Stimulated activated CD4-positive, alpha-beta T cell treated with anti-CD3 and anti-CD28 coated beads, Interleukin-4, amount 100 ng/mL, for 24 hours (primary cell): ENCODE data around the gene PGS1.

Experiments used
- DNase-seq: peaks from one replicate; pipeline ENCODE4 v3.0.0-alpha.2; 2020

Gene PGS1

DNA sequence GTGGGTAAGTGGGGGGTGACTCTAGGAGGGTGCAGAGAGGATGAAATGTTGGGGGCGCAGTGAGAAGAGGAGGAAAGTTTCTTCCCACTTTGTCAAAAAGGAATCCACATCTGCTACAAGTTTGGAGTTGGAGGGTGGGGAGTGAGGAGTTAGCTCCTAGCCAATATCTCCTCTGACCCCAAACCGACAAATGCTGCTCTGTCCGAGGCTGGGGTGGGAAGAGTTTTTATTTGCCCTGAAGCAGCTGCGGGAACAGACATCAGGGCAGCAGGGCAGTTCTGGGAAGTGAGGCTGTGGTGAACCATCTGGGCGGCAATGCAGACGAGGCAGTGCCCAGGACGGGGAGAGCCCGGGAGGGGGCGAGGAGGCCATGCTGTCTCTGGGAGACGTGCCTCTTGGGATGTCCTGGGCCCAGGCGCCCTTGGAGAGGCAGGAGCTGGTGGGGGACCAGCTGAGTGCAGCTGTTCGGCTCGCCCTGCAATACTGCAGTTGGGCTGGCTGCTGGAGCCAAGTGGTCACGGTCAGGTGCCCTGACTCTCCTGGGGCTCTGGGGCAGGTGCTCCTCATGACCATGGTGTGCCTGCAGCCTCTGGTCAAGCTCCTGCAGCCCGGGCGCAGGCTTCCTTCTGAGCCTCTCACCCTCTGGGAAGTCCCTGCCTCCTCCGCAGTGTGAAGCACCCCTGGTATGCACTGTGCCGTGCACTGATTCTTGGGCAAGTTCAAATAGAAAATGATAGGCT lies 12.2 kb upstream of the PGS1 start:
- DNase-seq = no peak

DNA sequence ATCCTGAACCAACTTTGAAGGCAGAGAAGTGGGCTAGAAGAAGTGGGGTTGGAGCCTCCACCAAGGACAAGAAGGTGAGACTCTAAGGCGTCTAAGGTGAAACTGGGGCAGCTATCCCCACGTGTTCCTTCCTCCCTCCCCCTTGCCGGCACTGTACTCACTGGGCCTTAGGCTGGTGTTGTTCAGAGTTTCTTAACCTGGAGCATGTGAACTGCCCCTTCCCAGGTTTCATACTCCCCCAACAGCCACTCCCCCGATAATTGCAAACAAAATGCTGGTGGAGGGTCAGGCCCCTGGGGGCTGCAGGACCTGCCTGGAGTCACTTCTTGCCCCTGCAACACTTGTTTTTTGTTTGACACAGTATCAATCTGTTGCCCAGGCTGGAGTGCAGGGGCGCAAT lies 11.3 kb upstream of the PGS1 start:
- no peak for DNase-seq

DNA sequence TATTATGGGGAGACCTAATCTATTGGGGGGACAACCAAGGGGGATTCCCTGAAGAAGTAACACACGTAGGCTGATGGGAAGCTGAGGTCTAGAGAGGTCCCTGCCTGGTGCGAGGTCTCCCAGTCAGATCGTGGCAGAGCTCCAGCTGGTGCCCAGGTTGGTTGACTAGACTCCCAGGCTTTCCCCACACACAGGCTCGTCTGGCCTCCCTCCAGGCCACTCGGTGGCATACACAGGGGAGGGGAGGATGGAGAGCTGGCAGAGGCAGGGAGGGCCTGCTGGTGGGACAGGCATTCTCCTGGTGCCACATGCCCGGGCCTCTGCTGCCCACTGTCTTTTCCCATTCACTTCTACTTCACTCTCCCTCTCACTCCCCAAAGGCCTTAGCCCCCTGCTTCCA lies 10.1 kb upstream of the PGS1 start:
- no peak for DNase-seq

DNA sequence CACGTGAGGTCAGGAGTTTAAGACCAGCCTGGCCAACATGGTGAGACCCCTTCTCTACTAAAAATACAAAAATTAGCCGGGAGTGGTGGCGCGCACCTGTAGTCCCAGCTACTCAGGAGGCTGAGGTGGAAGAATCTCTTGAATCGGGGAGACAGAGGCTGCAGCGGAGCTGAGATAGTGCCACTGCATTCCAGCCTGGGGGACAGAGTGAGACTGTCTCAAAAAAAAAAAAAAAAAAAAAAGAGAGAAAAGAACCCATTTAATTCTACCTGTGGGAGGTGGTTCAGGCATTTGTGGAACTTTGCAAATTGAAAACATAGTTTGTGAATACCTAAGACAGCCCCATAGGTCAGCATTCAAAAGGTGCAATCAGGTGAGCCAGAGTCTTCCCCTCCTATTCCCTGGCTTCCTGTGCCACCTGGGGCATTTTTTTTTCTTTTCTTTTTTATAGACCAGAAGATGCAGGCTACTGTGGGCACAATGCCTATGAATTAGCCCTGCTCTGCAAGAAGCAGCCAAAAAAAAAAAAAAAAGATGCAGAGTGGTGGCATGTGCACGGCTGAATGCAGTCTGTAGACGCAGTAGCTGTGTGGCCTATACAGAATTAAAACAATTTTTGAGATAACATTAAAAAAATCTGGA lies 9.5 kb upstream of the PGS1 start:
- no peak for DNase-seq

DNA sequence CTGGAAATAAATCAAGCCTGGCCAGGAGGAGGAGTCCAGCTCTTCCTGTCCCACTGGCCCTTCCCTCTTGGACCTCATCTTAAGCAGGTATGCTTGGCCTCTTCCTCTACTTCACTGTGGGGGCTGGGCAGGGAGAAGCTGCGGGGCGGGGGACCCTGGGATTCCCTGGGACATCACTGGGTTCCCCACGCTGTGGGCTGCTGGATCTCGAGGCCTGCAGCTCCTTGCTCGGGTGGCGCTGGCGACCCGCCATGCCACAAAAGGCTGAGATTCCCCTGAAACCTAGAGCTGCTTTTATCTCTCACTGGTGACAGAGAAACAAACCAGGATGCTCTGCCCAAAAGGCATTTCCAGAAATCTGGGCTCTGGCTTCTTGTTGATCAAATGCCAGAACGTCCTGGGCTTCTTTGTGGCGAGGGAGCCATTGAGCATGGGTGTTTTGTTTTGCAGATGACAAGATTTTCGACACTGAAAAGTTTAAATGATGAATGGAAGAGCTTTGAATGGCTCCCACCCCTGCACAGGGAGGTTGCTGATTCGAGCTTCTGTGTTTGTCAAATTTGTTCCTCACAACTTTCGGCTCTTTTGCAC lies 8.6 kb upstream of the PGS1 start:
- DNase-seq = no peak

DNA sequence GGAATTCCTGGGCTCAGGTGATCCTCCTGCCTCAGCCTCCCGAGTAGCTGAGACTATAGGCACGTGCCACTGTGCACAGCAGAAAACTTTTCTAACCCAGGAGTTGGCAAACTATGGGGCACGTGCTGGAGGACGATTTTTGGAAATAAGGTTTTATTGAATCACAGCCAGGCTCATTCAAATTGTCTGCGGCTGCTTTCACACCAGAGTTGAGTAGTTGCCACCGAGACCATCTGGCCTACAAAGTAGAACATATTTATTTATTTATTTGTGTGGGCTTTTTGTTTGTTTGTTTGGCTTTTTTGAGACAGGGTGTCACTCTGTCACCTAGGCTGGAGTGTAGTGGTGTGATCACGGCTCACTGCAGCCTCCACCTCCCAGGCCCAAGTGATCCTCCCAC lies 7.4 kb upstream of the PGS1 start:
- no peak for DNase-seq

DNA sequence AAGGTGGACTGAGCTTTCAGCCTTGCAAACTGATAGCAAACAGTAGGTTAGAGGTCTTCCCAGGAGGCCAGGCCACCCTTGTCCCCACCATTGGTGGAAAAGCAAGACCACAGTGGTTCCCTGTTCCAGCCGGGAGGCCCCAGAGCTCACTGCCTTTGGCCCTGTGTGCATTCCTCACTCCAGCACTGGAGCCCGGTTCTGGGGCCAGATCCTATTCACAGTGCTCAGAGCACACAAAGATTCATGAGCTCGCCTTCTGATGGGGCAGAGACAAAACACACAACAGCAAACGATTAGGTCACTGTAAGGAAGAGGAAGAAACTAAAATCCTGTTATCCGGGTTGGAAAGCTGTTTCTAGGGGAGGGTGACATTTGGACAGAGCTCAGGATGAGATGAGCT lies 5.6 kb upstream of the PGS1 start:
- DNase-seq = no peak

DNA sequence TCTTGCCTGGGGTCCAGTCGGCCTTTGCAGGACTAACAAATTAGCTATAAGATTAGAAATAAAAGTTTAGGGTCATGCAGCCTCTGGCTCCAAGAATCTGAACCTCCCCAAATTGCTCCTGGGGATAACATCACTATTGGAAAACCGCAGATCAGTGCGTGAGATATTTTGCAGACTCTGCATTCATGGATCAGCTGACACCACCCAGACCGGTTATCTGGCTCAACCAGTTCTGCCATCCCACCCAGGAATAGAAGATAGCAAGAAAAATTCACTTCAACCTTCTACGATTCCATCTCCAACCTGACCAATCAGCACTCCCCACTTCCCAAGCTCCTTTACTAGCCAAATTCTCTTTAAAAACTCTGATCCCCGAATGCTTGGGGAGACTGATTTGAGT lies 4.3 kb upstream of the PGS1 start:
- no peak for DNase-seq

DNA sequence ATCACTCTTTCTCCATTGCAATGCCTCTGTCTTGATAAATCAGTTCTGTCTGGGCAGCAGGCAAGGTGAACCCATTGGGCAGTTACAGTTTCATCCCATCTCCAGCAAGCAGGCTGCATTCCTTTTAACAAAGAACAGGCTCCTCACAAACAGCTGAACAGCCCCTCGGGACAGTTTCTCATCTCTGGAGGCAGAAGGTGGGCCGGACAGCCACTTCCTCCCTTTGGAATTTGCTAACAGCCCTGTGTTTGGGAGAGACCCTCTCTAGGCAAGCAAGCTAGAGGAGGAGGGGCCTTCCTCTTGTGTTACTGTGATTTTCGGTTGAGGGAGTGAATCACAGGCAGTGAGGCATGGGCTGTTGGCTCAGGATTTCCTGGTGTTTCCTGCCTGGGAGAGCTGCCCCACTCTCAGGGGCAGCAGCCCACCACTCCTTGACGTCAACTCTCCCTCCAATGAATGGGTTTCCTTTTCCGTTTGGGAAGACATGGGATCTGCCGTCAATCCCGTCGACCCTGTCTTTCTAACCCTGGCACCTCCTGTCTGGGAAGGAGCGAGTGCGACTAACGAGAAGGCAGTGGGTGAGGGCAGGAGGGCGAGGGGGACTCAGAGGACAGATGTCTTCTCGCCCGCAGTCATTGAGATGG lies 3.7 kb upstream of the PGS1 start:
- DNase-seq = no peak

DNA sequence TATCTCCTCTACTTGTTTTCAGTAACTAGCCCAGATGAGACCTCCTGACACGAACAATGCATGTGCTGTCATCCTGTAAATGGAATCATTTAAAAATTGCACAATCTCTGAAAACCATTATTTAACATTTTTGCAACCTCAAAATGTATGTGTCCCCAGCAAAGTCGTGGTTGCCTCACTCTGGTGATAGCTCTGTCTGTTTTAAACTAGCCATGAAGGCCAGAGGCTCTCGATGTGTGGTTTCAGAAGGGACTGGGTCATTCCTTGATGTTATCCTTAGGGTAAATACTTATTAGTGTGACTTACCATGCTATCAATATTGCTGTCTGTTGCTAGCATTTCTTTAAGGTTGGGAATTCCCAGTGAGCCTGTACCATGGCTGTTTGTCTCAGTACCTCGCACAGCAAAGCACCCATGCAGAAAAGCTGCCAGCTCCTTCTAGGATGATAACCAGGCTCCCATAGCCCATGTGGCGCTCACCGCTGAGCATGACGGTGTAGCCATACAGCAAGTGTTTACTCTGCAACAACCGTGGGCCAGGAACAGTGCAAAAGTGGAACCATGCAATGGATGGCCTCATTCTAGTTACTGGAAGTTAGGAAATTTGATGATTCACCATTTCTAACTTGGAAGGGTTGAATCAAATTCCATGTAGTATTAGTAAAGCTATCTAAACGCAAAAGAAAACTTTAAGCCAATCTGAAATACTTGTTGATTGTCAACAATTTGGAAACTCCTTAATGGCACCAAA lies 2.9 kb upstream of the PGS1 start:
- DNase-seq = no peak

DNA sequence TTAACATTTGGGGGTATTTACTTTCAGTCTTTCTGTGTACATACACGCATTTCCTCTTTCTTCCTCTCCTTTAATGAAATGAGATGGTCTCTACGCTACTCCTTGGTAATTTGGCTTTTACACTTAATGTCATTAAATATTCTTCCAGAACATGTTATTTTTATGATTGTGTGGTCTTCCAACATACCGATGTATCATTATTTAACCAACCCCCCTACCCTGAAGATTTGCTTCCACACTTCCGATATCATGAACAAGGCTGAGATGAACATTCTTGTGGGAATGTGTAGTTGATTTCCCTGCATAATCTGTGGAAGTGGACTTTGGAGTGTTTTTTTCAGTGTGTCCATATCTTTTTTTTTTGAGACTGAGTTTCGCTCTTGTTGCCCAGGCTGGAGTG lies 2.3 kb upstream of the PGS1 start:
- no peak for DNase-seq

DNA sequence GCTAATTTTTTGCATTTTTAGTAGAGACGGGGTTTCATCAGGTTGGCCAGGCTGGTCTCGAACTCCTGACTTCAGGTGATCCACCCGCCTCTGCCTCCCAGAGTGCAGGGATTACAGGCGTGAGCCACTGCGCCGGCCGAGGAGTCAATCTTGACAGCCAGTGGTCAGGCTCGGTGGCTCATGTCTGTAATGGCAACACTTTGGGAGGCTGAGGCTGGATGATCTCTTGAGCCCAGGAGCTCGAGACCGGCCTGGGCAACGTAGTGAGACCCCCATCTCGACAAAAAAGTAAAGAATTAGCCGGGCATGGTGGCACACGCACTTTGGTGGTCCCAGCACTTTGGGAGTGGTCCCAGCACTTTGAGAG lies 608 bp upstream of the PGS1 start:
- no peak for DNase-seq

DNA sequence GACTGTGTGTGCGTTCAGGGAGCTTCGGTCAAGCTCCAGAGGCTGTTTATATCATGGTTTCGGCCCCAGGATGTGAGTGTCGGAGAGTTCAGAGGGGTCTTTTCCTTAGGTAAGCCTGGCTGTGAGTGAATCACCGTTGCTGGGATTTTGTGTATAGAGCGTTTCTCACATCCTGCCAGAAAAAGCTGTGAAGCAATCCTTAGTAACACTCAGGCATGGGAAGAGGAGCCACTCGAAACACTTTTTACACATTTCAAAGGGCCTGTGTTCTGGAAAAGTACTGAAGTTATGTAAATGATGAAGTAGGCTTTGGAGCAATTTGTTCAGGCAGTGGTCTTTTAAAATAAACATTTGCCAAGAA lies 662 bp downstream of the PGS1 start:
- no peak for DNase-seq

DNA sequence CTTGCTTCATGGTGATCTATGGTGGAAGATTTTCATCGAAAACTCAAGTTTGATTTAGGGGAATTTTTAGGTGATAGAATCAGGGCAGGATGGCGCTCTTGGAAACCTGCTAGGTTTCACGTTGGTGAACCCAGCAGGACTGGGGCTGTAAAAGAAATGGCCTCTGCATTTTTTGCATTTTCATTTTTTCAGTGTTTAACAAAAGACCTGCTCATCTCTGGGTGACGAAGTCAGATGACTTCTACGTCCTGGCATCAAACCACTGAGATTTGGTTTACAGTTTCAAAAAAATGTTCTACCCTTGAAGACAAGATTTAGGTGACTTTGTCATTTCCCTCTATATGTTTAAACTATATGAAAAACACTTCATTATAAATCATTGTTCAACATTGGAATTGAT lies 1.9 kb downstream of the PGS1 start:
- DNase-seq = no peak

DNA sequence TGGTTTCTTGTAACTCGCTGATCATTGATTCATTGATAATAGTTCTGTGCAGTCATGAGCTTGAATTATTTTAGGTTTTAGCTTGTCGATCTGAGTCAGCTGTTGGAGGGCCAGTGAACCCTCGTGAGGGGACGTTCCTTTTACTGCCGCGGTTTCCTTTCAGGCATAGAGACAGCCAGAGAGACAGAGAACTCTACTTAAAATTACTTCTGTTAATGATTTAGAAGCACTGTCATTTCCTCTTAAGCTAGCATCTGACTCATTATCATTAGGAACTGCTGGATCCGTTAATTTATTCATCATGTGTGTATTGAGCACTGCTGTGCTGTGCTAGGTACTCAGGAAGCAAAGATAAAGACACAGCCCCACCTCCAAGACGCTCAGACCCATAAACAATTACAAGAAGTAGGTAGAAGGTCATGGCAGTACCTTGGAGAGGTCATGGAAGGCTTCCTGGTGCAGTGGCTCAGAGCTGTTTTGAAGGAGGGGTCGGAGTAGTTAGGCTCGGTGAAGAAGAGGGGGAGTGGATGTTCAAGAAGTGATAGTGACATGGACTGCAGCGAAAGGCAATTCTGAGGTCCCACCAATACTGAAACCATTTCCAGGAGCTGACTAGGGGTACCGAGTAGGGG lies 3.3 kb downstream of the PGS1 start:
- peak; percentile 63 for DNase-seq

DNA sequence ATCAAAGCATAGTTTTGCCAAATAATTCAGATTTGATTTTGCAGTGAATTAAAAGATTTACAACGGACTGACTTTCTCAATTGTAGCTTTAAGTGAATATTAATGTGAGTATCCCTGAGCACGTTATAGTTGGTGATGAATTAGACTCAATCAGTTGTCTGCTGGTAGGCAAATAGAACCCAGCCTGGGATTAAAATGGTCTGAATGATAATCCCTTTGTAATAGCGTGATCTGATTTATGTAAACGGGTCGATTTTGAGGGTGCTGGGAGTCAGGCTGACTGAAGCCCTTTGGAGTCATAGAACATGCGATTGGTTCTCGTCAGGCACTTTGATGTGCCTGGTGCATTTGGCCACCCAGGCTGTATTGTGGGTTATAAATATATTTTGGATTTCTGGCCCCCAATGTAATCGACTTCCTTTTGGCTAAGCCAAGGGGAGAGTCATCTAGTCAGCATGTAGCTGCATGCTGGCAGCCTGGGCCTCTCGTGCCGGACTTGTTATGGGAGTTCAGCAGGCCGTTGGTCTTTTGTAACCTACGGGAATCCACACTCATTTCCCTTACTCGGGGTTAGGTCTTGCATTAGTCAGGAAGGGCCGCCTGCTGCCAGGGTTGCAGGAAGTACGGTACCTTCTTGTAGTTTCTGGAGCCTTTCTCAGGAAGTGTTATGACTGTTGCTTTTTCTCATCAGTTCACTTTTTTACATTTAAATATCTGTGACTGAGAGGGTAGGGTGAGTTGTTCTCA lies 5.4 kb downstream of the PGS1 start:
- DNase-seq = peak; percentile 75

DNA sequence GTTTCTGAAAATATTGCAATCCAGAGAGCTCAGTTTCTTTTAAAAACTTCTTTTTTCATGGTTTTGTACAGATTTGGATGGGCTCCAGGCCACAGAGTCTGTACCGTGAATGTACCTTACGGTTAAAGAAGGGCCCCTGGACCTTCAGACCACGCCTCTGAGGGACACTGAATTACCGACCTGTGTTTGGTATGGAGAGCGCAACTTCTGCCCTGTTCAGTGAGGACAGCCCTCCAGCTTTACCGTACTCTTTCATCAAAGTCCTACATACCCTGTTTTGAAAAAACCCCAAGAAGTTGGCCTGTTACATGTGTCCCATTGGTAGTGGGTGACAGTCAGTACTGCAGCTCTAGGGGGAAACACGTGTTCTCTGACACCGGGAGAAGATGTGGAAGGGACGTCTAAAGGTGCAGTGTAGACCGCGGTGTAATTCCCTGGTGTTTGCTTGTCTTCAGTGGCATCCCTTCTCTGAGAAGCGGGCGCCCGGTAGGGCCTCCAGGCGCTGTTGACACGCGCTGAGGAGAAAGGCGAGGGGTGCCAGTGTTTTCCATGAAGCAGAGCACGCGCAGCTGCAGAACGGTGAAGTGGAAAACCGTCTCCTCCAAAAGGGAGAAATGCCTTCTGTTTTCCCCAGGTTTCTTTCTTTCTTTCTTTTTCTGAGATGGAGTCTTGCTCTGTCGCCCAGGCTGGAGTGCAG lies 6.2 kb downstream of the PGS1 start:
- no peak for DNase-seq

DNA sequence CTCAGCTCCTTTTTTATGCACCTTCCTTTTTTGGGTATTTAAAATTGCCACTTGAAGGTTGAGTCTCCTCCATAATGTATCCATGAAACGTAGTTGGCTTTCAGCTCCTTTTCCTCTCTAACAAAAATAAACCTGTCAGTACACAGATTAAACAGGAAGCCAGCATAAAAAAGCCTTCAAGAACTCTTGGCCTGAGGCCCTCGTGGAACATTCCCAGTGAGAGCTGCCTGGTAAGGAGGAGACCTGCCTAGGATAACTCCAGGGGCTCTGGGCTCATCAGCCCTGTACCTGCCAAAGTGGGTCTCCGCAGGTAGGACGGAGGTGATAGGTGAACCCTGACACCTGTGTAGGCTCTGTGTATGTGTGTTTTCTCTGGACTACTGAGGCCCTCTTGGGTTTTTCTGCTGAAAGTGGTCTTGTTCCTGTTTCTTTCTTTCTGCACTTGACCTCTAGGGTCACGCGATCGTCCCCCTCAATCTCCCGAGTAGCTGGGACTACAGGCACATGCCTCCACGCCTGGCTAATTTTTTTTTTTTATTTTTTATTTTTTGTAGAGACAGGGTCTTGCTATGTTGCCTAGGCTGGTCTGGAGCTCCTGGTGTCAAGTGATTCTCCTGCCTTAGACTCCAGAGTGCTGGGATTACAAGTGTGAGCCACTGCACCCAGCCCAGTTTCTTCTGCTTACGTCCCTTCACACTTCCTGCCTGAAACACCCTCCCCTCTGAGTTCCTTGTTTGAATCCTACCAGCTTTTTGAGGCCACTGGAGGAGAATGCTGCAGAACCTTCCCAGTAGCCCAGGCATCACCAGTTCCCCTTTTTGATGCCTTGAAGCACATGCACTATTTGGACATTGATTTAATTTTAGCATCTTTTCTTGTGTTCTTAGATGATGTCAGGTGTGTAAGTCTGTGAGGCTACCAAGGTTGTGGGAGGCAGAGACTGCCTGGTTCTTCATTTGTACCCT lies 9.8 kb downstream of the PGS1 start:
- no peak for DNase-seq

DNA sequence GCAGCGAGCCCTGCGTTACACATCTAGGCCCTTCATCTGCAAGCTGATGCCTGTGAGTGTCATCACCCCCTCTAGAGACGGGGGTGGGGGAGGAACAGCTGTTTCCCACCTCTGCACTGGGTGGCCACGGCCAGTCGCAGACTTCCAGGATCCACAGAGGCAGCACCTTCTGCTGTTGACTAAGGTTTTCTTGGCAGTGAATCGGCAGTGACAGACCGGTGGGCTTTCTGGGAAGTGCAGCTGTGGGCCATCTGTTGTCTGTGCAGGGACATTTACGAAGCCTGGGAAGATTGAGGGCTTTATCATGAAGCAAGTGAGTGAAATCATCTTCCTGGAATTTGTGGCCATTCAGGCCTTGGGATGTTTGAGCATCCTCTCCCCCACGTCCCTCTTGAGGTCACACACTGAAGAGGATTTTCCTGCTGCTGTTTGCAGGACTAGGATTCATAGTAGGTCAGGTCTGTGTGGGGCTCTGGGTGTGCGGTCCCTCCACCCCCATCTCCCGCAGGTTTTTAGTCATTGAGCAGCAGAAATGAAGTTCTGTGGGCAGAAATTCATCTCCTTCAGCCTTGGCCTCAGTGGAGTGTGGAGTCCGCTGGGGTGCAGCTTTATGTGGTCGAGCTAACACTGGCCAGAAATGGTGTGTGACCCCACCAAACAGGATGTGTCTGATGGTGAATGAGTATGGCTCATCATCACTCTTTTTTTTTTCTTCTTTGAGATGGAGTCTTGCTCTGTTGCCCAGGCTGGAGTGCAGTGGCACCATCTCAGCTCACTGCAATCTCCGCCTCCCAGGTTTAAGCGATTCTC lies 12.0 kb downstream of the PGS1 start:
- DNase-seq = no peak

DNA sequence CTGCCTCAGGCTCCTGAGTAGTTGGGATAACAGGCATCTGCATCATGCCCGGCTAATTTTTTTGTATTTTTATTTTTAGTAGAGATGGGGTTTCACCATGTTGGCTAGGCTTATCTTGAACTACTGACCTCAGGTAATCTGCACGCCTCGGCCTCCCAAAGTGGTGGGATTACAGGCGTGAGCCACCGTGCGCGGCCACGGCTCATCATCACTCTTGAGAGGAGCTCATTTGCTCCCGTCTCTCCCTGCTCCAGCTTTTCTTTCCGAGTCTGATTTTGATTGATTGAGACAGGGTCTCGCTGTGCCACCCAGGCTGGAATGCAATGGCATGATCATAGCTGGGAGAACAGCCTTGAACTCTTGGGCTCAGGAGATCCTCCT lies 12.6 kb downstream of the PGS1 start:
- DNase-seq = no peak
